Measurements from ENCODE around the gene ADAMTS2.

Gene ADAMTS2

DNA sequence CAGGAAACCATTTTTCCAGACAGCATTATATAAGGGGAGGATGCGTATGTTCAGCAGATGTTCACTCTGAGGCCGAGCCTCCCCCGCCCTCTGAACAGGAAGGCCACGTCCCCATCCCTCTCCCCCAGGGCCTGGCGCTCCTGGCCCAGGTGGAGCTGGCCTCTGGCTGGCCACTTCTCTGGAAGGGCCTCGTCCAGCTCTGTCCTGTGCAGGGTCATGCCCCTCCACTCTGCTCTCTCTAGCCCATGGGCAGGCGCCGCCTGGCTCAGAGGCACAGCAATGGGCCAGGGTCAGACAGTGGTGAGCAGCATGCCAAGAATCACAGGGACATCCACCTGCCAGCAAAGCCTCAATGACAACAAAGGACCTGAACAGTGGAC, 34.2 kb downstream of the ADAMTS2 start:
- DNase-seq (ENCODE audit: low spot score) = no peak

DNA sequence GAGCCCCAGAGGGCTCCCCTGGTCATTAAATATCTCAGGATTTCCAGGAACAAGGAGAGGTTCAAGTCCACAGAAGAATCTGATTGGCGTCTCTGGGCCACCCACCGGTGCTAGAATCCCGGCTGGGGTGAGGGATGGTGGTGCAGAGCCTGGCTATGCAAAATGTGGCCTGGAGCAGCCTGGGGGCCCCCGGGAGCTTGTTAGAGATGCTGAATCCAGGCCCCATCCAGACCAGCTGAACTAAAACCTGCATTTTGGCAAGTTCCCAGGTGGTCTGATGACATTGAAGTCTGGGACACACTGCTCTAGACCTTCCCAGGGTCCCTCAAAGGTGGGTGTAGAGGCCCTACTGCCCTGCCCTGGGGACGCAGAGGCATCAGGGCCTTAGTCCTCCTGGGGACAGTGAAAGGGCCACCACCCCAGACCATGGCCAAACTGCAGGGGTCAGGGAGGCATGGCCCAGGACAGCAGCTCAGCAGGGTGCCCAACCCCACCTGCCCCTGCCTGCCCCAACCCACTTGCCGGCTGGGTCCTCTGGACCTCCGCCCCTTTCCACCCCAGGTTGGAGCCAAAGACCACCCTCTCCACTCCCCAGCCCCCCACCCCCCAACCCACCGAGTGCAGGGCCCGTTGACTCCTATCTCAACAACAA, 34.7 kb downstream of the ADAMTS2 start:
- DNase-seq (ENCODE audit: low spot score) = no peak

- DNase-seq (ENCODE audit: low spot score) = no peak
Measured at GRCh38 chr5:179309751-179310320, 35.4 kb downstream of the ADAMTS2 start.

GRCh38 chr5:179309383-179309670, 35.9 kb downstream of the ADAMTS2 start:
- DNase-seq (ENCODE audit: low spot score) = no peak

DNA sequence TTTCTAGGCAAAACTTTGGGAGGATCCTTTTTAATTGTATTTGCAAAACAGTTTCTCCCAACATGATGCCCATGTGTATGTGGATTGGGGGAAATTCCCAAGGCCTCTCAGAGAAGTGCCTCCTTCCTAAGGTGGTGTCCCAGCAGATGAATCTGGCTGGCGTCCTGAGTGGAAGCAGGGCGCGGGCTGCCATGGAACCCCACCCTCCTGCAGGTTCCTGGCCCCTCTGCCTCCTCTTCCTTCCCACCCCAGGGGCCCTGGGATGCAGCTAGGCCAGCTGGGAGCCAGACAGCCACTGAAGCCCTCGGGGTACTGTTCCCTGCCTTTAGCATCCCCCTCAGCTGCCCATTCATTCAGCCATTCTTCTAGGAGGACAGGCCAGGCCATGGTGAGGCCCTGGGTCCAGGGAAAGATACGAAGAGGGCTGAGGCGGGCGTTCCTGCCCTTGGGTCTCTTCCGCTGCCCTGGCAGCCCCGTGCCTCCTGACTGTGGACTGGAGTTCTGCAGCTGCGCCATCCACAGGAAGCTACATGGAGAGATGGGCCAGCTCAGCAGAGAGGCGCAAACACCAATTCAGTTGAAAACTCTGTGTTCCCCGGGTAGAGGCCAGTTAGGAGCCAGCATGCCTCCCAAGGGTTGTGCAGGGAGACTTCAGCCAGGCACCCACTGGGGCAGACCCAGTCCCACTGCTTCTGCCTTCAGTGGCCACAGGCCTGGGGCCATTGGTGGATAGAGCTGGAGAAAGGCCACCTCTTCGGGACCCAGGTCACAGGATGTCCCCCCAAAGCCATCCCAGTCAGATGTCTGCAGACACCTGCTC, 36.5 kb downstream of the ADAMTS2 start:
- DNase-seq (ENCODE audit: low spot score) = no peak

GRCh38 chr5:179307931-179308471, 37.3 kb downstream of the ADAMTS2 start:
- no peak for DNase-seq (ENCODE audit: low spot score)

- DNase-seq (ENCODE audit: low spot score) = no peak
Measured at GRCh38 chr5:179307013-179307800, 38.1 kb downstream of the ADAMTS2 start.

DNA sequence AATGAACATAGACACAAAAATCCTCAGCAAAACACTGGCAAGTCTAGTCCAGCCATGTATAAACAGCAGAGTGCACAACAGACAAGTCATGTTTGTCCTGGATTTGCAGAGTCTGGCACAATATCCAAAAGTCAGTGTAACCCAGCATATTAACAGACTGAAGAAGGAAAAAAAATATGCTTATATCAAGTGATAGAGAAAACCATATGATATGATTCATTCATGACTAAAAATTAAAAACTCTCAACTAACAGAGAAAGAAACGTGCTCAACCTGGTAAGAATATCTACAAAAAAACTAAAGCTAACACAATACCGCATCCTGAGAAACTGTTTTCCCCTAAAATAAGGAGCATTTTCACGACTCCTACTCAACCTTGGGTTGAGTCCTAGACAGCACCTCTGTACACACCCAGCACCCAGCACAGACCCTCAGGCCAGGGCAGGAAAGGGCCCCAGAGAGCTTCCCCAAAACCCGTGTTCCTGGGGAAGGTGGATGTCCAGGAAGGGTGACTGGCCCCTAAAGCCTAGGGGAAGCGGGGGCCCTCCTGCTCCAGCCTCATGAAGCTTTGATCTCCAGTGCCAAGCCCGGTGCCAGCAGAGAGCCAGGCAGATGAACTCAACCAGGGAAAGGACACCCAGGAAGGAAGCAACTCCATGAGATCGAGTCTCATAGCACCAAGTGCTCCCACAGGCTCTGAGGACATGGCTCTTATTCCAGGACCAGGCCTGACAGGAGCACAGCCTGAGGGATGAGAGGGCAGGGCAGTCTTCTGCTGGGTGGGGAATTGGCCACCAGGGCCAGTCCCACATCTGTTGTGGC, 38.9 kb downstream of the ADAMTS2 start:
- DNase-seq (ENCODE audit: low spot score) = no peak

DNA sequence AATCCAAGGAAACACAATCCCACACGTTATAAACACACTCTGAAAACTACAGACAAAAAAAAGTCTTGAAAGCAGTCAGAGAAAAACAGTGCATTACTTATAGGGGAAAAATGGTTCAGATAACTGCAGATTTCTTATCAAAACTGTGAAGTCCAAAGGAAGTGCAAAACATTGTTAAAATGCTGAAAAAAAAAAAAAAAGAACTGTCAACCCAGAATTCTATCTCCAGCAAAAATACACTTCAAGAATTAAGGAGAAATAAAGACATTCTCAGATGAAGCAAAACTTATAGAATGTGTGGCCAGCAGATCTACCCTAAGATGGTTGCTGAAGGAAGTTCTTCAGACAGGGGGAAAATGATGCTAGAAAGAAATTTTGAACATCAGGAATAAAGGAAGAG, 40.4 kb downstream of the ADAMTS2 start:
- DNase-seq (ENCODE audit: low spot score) = no peak

DNA sequence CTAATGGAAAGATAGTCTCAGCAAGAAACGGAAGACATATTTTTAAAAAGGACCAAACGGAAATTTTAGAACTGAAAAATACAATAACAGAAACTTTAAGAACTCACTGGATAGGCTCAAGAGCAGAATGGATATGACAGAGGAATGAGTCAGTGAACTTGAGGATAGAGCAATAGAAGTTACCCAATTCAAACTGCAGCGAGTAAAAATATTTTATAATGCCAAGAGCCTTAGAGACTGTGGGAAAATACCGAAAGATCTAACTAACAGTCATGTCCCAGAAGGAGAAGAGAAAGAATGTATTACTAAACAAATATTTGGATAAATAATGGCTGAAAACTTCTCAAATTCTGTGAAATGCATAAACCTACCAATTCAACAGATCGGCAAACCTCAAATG, 40.8 kb downstream of the ADAMTS2 start:
- peak; percentile 84 for DNase-seq (ENCODE audit: low spot score)

DNA sequence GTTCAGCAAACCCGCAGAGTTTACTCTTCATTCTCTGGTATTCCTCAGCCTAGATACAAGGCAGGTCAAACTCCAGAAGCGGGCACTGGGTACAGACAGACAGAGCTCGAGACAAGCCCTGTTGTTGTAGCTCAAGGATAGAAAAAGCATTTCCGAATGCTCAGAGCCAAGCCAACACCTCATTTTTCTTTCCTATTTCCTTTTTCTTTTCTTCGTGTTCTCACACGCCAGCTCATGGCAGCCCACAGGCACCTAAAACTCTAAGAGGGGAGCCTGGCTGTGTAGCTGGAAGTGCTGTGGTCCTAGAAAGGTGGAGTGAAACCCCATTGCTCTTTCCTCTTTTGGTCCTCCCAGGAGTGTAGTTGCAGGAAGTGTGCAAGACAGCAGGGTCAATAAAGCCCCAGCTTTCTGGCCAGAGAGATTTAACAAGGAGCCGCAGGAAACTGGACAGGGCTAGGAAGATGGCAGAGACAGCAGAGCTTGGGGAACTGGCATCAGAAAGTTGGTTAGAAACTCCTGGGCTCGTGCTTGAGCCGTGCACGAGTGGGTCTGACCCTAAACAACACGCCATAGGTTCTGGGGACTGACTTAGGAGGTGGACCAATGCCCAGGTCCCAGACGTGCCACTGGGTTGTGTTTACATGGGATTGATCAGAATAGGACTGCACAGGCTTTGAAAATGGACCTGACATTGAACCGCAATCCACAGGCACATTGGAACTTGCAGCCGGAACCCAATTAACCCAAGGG, 41.6 kb downstream of the ADAMTS2 start:
- DNase-seq (ENCODE audit: low spot score) = no peak

DNA sequence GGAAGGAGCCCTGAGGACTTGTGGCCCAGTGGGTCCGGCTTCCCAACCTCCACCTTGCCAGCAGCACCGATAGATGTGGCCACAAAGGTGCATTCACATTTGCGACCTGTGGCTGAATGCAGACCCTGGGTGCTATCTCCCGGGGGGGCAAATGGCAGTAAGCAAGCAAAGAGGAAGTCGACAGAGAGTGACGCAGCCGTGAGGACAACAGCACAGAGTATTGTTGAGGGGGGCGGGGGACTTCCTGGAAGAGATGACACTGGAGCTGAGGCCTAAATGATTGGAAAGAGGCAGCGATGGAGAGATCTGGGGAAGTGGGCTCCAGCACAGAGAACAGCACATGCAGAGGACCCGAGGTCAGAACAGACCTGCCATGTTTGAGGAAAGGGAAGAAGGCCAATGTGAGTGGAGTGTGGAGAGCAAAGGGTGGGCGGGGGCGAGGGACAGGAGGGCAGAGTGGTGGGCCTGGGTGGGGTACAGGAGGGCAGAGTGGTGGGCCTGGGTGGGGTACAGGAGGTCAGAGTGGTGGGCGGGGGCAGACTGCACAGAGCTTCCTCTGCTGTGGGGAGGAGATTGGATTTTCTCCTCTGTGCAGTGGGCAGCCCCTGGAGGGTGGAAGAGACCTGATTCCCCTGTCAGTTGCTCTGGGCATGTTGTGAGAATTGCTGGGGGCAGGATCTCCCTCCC, 42.6 kb downstream of the ADAMTS2 start:
- DNase-seq (ENCODE audit: low spot score) = no peak

- no peak for DNase-seq (ENCODE audit: low spot score)
Measured at GRCh38 chr5:179301796-179302195, 43.5 kb downstream of the ADAMTS2 start.

GRCh38 chr5:179301376-179301775, 43.9 kb downstream of the ADAMTS2 start:
- no peak for DNase-seq (ENCODE audit: low spot score)

- peak; percentile 66 for DNase-seq (ENCODE audit: low spot score)
Measured at GRCh38 chr5:179300581-179301180, 44.6 kb downstream of the ADAMTS2 start.

DNA sequence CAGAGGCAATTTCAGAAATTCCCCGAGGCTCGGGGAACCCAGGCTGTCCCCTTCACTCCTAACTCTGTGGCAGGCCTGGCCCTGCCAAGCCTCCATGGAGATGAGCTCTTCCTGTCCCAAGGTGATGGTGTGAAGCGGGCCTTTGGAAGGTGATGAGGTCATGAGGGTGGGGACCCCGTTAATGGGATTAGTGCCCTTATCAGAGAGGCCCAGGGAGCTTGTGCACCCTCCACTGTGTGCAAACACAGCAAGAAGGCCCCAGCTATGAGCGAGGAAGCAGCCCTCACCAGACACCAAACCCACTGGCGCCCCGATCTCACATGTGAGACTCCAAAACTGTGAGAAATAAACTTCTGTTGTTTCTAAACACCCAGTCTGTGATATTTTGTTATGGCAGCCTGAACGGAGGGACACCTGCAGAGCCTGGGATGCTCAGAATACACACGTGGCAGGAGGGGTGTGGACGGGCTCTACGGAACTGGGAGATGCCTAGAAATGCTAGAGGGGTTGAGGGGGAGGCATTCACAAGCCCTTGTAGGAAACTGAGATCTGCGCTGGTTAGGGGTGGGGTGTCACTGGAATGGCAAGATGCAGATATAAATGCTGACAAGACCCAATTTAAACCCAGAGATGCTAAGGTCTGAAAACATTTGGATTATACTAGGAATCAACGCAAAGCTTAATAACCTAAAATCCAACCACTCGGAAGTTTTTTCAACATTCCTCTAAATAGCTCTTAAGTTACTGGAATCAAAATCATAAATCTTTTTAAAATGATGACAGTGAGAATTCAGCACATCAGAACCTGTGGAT, 46.9 kb downstream of the ADAMTS2 start:
- no peak for DNase-seq (ENCODE audit: low spot score)

DNA sequence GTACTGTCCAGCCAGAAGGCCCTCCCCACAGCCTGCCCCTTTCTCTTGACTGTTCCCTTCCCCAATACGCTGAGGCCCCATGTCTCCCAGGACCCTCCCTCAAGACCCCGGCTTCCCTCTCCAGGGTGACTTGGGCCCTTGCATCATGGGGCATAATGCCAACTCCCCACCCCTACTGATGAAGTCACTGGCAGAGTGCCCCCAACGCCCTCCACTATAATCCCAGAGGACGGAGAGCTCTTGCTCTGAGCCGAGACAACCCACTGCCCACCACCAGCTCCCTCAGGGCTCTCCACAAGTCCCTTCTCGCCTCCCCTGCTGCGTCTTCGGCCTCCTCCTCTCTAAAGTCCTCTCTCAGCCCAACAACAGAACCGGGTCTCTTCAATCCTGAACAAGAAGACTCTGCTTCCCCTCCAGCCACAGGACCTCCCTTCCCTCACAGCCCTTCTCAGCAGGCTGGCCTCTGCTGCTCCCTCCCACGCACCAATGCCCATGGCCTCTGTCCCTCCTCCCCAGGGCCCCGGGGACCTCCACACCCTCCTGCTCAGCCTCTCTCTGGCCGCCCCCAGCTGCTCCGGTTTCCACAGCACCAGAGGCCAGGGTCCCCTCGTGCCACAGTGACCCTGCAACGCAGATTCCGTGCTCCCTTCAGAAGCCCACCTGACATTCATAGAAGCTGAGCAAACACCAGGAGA, 47.6 kb downstream of the ADAMTS2 start:
- DNase-seq (ENCODE audit: low spot score) = no peak

DNA sequence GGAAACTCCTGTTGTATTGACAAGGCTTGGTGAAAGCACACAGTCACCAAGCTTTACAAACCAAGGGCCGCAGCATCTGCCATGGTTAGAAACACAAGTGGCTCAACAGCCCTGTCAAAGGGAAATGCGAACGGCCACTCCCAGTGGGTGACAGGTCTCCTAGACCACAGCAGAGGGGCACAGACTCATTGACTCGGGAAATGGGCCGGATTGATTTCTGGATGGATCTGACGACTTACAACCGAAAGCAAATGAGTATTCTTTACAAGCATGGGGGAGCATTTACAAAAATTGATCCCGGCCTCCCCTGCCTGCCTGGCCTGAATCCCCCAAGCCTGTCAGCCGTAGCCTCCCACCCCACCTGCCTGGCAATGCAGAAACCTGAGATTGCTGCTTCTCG, 48.2 kb downstream of the ADAMTS2 start:
- DNase-seq (ENCODE audit: low spot score) = no peak
